K562 (cell line): ENCODE measurements around the gene RMND5B. TPM values are rescaled to one million over a fixed set of nuclear protein-coding genes. Genes with fewer than 3 reads are reported as not detected.
A peak's percentile ranks its signal among the peaks of the same experiment; 100 is the strongest.

Experiments
- CHD1 ChIP-seq: fragments of 200-600 bp; sonication (generic); IDR thresholded peaks from one replicate; pipeline ENCODE4 v1.6.1; 2012; ENCODE audit warnings: mild to moderate bottlenecking, moderate library complexity, low read length, inconsistent platforms
- DNMT1 ChIP-seq: fragments of 450-650 bp; IDR thresholded peaks from 2 replicates; pipeline ENCODE4 v1.6.1; 2016; ENCODE audit warnings: antibody characterized with exemption, mild to moderate bottlenecking
- FOSL1 ChIP-seq: fragments of 200-800 bp; sonication (Bioruptor generic); conservative IDR thresholded peaks from 2 replicates; pipeline ENCODE4 v1.6.1; 2016; ENCODE audit warnings: missing genetic modification characterization, missing compliant biosample characterization
- FOXJ2 ChIP-seq: fragments of 200-800 bp; sonication (Bioruptor generic); IDR thresholded peaks from 2 replicates; pipeline ENCODE4 v1.6.1; 2016; ENCODE audit warnings: missing genetic modification characterization, missing compliant biosample characterization
- HNRNPK ChIP-seq: fragments of 200-400 bp; formaldehyde crosslinking; IDR thresholded peaks from one replicate; pipeline ENCODE4 v1.6.1; 2018; ENCODE audit warnings: mild to moderate bottlenecking, low read depth, low read length; ENCODE audit not compliant: poor library complexity, severe bottlenecking
- IRF1 ChIP-seq: sonication (generic); formaldehyde crosslinking; IDR thresholded peaks from 2 replicates; pipeline ENCODE4 v1.8.0; 2022; ENCODE audit warnings: missing genetic modification reagents, mild to moderate bottlenecking, borderline replicate concordance
- LEF1 ChIP-seq: fragments of 450-650 bp; IDR thresholded peaks from 2 replicates; pipeline ENCODE4 v1.6.1; 2016; ENCODE audit warnings: mild to moderate bottlenecking
- MAX ChIP-seq: sonication (generic); formaldehyde crosslinking; IDR thresholded peaks from 2 replicates; pipeline ENCODE4 v1.9.0; 2022; ENCODE audit warnings: mild to moderate bottlenecking, missing genetic modification reagents
- NFXL1 ChIP-seq: fragments of 450-650 bp; formaldehyde crosslinking; IDR thresholded peaks from 2 replicates; pipeline ENCODE4 v1.4.0; 2021; ENCODE audit warnings: mild to moderate bottlenecking
- RFX1 ChIP-seq: fragments of 450-650 bp; IDR thresholded peaks from 2 replicates; pipeline ENCODE4 v1.6.1; 2016; ENCODE audit warnings: mild to moderate bottlenecking, moderate library complexity
- RFX5 ChIP-seq: IDR thresholded peaks from 2 replicates; pipeline ENCODE4 v1.6.1; 2011; ENCODE audit warnings: low read depth, mild to moderate bottlenecking, improper control_type of control experiment, low read length
- SP2 ChIP-seq: IDR thresholded peaks from 2 replicates; pipeline ENCODE4 v1.6.1; 2011; ENCODE audit warnings: mild to moderate bottlenecking, low read depth, low read length, moderate library complexity; ENCODE audit not compliant: poor library complexity, severe bottlenecking; ENCODE audit errors: extremely low read depth
- TAF15 ChIP-seq: fragments of 200-400 bp; formaldehyde crosslinking; IDR thresholded peaks from 2 replicates; pipeline ENCODE4 v1.6.1; 2017; ENCODE audit warnings: mild to moderate bottlenecking, low read depth, low read length, moderate library complexity
- TEAD1 ChIP-seq, 2 experiments: fragments of 450-650 bp in 1 of 2; sonication (generic) in 1 of 2; formaldehyde crosslinking; IDR thresholded peaks; 2 replicates each; pipeline versions ENCODE4 v1.4.0 to v1.8.0; 2020 to 2022; ENCODE audit warnings: mild to moderate bottlenecking in 2 of 2, missing genetic modification reagents in 1 of 2
- TEAD2 ChIP-seq: fragments of 450-650 bp; IDR thresholded peaks from 2 replicates; pipeline ENCODE4 v1.6.1; 2016; ENCODE audit warnings: missing genetic modification characterization, control low read depth, missing compliant biosample characterization
- TEAD4 ChIP-seq, 2 experiments: sonication (generic) in 1 of 2; formaldehyde crosslinking in 1 of 2; IDR thresholded peaks; 2 replicates each; pipeline versions ENCODE4 v1.6.1 to v1.8.0; 2012 to 2022; ENCODE audit warnings: borderline replicate concordance in 1 of 2, inconsistent platforms in 1 of 2, low read length in 1 of 2, mild to moderate bottlenecking in 1 of 2, missing genetic modification reagents in 1 of 2
- ZBTB33 ChIP-seq: sonication (generic); formaldehyde crosslinking; IDR thresholded peaks from 2 replicates; pipeline ENCODE4 v1.8.1; 2023; ENCODE audit warnings: mild to moderate bottlenecking, missing genetic modification reagents
- ZKSCAN8 ChIP-seq: fragments of 200-800 bp; sonication (Bioruptor generic); IDR thresholded peaks from 2 replicates; pipeline ENCODE4 v1.6.1; 2016; ENCODE audit warnings: missing genetic modification characterization, missing compliant biosample characterization
- ZNF277 ChIP-seq: fragments of 250-450 bp; sonication (Bioruptor Pico); IDR thresholded peaks from 2 replicates; pipeline ENCODE4 v1.8.0; 2022; ENCODE audit warnings: inconsistent platforms, mild to moderate bottlenecking, moderate library complexity, borderline replicate concordance
- ZNF3 ChIP-seq: fragments of 250-450 bp; sonication (Bioruptor Pico); IDR thresholded peaks from 2 replicates; pipeline ENCODE4 v1.5.0; 2021; ENCODE audit warnings: mild to moderate bottlenecking, moderate library complexity
- ZNF707 ChIP-seq: fragments of 250-450 bp; sonication (Bioruptor Pico); conservative IDR thresholded peaks from 2 replicates; pipeline ENCODE4 v1.8.0; 2022; ENCODE audit warnings: inconsistent platforms, mild to moderate bottlenecking, moderate library complexity
- ZNF764 ChIP-seq: fragments of 250-450 bp; sonication (Bioruptor Pico); IDR thresholded peaks from 2 replicates; pipeline ENCODE4 v1.4.0; 2020; ENCODE audit warnings: low read depth, mild to moderate bottlenecking, moderate library complexity
- polyA plus RNA-seq, 8 experiments: library from polyadenylated mRNA; depleted of rRNA in 4 of 8; stranded (reverse) in 5 of 8; unstranded in 3 of 8; fragments of >200 nt; fragmentation: Nextera tagmentation in 2 of 8; fragmentation: Illumina TruSeq in 1 of 8; extraction: Ambion mirVana in 2 of 8; extraction: Trizol in 1 of 8; gene quantifications; 2 replicates each; pipeline versions ENCODE4 v1.2.1 to v1.2.3, GENCODE V29; 2011 to 2014; ENCODE audit warnings: inconsistent platforms in 1 of 8, missing spikeins in 1 of 8
- total RNA-seq, 7 experiments: library from RNA; depleted of rRNA in 6 of 7; stranded (reverse); fragments of >200 nt in 6 of 7; fragmentation: Illumina TruSeq in 2 of 7; extraction: Trizol in 2 of 7; gene quantifications; 2 replicates each; pipeline versions ENCODE4 v1.2.1 to v1.2.3, GENCODE V29; 2011 to 2021; ENCODE audit warnings: low replicate concordance in 1 of 7

RMND5B gene
- total and polyA plus RNA-seq, 9 of the 15 experiments (the other 6 are each of a cell fraction or from before 2014, with no cell fraction given): 2.6 to 57.0 (median 28.3) TPM

GRCh38 chr5:178130576-178131445 lies at the start of gene RMND5B (continued):
- TF ChIP-seq HNRNPK: peak; percentile 25
- TF ChIP-seq ZNF3 (CRISPR knock-in tag): no peak
- TF ChIP-seq TAF15: no peak
- TF ChIP-seq RFX1: no peak
- peak; percentile 46; the same call in 1 of the 2 replicates for TF ChIP-seq ZBTB33 (CRISPR knock-in tag)
- no peak for TF ChIP-seq FOXJ2 (tag)
- TF ChIP-seq FOSL1 (tag): peak; percentile 35; the same call in 1 of the 2 replicates
- TF ChIP-seq TEAD4 (IDR thresholded peaks at IDR 0.05; ENCODE audit: low read length): no peak
- TF ChIP-seq TEAD4 (CRISPR knock-in tag; IDR thresholded peaks at IDR 0.05; ENCODE audit: borderline replicate concordance): no peak
- no peak for TF ChIP-seq TEAD2 (tag)
- no peak for TF ChIP-seq LEF1
- no peak for TF ChIP-seq IRF1
- TF ChIP-seq RFX5: no peak
- TF ChIP-seq MAX (CRISPR knock-in tag): peak; percentile 63; the same call in 1 of the 2 replicates
- peak; percentile 48 for TF ChIP-seq CHD1
- no peak for TF ChIP-seq NFXL1
- no peak for TF ChIP-seq ZNF277
- TF ChIP-seq TEAD1 (CRISPR knock-in tag; IDR thresholded peaks at IDR 0.05): peak in 1 of 2 experiments; percentile 58; a peak in 1 of 4 replicates
- peak; percentile 49; the same call in 1 of the 2 replicates for TF ChIP-seq ZNF764 (CRISPR knock-in tag)
- TF ChIP-seq ZNF707: peak; percentile 91
- TF ChIP-seq ZKSCAN8 (CRISPR knock-in tag): no peak
- TF ChIP-seq DNMT1: no peak
- no peak for TF ChIP-seq SP2
